GM12892 (cell line): ENCODE data around the gene RITA1.

ENCODE experiments used
- POLR2A ChIP-seq: IDR thresholded peaks from 2 replicates; pipeline ENCODE4 v1.6.1; 2011; ENCODE audit warnings: low read depth, low read length, control low read depth
- POLR2AphosphoS5 ChIP-seq: IDR thresholded peaks from 2 replicates; pipeline ENCODE4 v1.6.1; 2011; ENCODE audit warnings: low read depth, low read length, control low read depth
- TAF1 ChIP-seq: IDR thresholded peaks from 2 replicates; pipeline ENCODE4 v1.6.1; 2011; ENCODE audit warnings: low read depth, mild to moderate bottlenecking, control low read depth, low read length, borderline replicate concordance

DNA sequence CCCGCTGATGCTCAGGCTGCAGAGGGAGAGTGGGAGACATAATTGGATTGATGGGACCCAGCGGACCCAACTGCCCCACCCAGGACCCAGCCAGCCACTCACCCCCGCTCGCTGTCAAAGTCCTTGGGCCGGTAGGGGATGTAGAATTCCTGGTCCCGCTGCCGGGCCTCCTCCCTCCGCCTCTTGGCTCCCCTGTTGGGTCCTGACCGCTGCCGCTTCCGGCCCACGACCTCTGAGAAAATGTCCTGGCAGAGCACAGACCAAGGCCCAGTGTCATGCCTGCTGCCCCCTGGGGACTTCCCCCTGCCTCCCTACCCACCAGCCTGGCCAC is 22.5 kb upstream of the RITA1 start:
- TF ChIP-seq POLR2A (no peak), POLR2AphosphoS5 (no peak), TAF1 (no peak)
